IMR-90 (cell line): ENCODE results near the gene IL6ST. TPM values are rescaled to one million over a fixed set of nuclear protein-coding genes. Genes with fewer than 3 reads are reported as not detected.
A peak's percentile ranks its signal among the peaks of the same experiment; 100 is the strongest.

Experiments used
- ATAC-seq: fragments of 200-7000 bp; cut with Tn5 transposase; 2 replicates; pipeline ENCODE4 v1.9.1; 2020; ENCODE audit warnings: low read depth, mild to moderate bottlenecking, moderate library complexity
- BruUV-seq: library from RNA; stranded (reverse); fragments of 400-500 nt; replicated peaks from 2 replicates; lab custom pipeline; 2021; lab: Mats Ljungman, UMichigan
- CTCF ChIA-PET: fragments of 300-600 bp; formaldehyde crosslinking; extraction: SDS; loops from one replicate; lab custom pipeline; 2021; ENCODE audit warnings: antibody characterized with exemption; lab: Yijun Ruan, JAX
- POLR2A ChIA-PET: fragments of 300-600 bp; sonication (Branson Sonifier 250); formaldehyde crosslinking; loops from one replicate; lab custom pipeline; 2022; ENCODE audit warnings: antibody characterized with exemption; ENCODE audit not compliant: unreplicated experiment; lab: Charles Lee
- DNase-seq: peaks from one replicate; pipeline ENCODE4 v3.0.0; 2013
- H2AFZ ChIP-seq: replicated peaks from 2 replicates; pipeline ENCODE3; 2013; ENCODE audit warnings: low read length, mild to moderate bottlenecking; ENCODE audit not compliant: poor library complexity
- H2AK5ac ChIP-seq: 2 replicates; pipeline ENCODE4 v1.6.1; 2013; ENCODE audit warnings: low read depth, low read length, inconsistent platforms
- H2AK9ac ChIP-seq: replicated peaks from 2 replicates; pipeline ENCODE3; 2013; ENCODE audit warnings: mild to moderate bottlenecking, low read depth, low read length, moderate library complexity; ENCODE audit not compliant: poor library complexity
- H2BK120ac ChIP-seq: 2 replicates; pipeline ENCODE4 v1.6.1; 2013; ENCODE audit warnings: low read depth, low read length, inconsistent platforms
- H2BK15ac ChIP-seq: 3 replicates; pipeline ENCODE4 v1.6.1; 2013; ENCODE audit warnings: low read depth, low read length, inconsistent platforms
- H2BK20ac ChIP-seq: 2 replicates; pipeline ENCODE4 v1.6.1; 2013; ENCODE audit warnings: low read depth, mild to moderate bottlenecking, inconsistent platforms, low read length, moderate library complexity
- H2BK5ac ChIP-seq: 2 replicates; pipeline ENCODE4 v1.6.1; 2013; ENCODE audit warnings: mild to moderate bottlenecking, low read depth, low read length, inconsistent platforms; ENCODE audit not compliant: poor library complexity, severe bottlenecking
- H3K14ac ChIP-seq: replicated peaks from 2 replicates; pipeline ENCODE4 v1.6.1; 2013; ENCODE audit warnings: low read depth, low read length, inconsistent platforms
- H3K18ac ChIP-seq: 2 replicates; pipeline ENCODE4 v1.6.1; 2013; ENCODE audit warnings: low read depth, low read length, control low read depth
- H3K23ac ChIP-seq: 2 replicates; pipeline ENCODE4 v1.6.1; 2013; ENCODE audit warnings: low read depth, low read length, inconsistent platforms
- H3K27ac ChIP-seq: 2 replicates; pipeline ENCODE4 v1.5.1; 2013; ENCODE audit warnings: mild to moderate bottlenecking, control low read depth, low read length; ENCODE audit not compliant: insufficient read depth
- H3K27me3 ChIP-seq: 2 replicates; pipeline ENCODE4 v1.6.1; 2013; ENCODE audit warnings: low read length; ENCODE audit not compliant: control insufficient read depth, insufficient read depth
- H3K36me3 ChIP-seq: 2 replicates; pipeline ENCODE4 v1.6.1; 2013; ENCODE audit warnings: low read length, mixed read lengths; ENCODE audit not compliant: control insufficient read depth, insufficient read depth
- H3K4ac ChIP-seq: 2 replicates; pipeline ENCODE4 v1.6.1; 2013; ENCODE audit warnings: low read depth, low read length, inconsistent platforms
- H3K4me1 ChIP-seq: 2 replicates; pipeline ENCODE4 v1.6.1; 2013; ENCODE audit warnings: low read length, mixed read lengths; ENCODE audit not compliant: control insufficient read depth, insufficient read depth
- H3K4me2 ChIP-seq: 2 replicates; pipeline ENCODE4 v1.6.1; 2013; ENCODE audit warnings: low read depth, mild to moderate bottlenecking, control low read depth, low read length, moderate library complexity
- H3K4me3 ChIP-seq: 2 replicates; pipeline ENCODE4 v1.5.1; 2013; ENCODE audit warnings: low read depth, mild to moderate bottlenecking, control low read depth, low read length, moderate library complexity; ENCODE audit not compliant: insufficient read depth
- H3K56ac ChIP-seq: 2 replicates; pipeline ENCODE4 v1.6.1; 2013; ENCODE audit warnings: low read length, inconsistent platforms; ENCODE audit not compliant: insufficient read depth; ENCODE audit errors: extremely low read depth
- H3K79me1 ChIP-seq, 2 experiments: 2 replicates each; pipeline ENCODE4 v1.6.1; 2013; ENCODE audit warnings: low read length in 2 of 2, inconsistent platforms in 1 of 2, low read depth in 1 of 2
- H3K9ac ChIP-seq: 2 replicates; pipeline ENCODE4 v1.6.1; 2013; ENCODE audit warnings: low read depth, low read length, control low read depth
- H3K9me1 ChIP-seq: 2 replicates; pipeline ENCODE4 v1.6.1; 2013; ENCODE audit warnings: low read length, inconsistent platforms; ENCODE audit not compliant: insufficient read depth
- H3K9me3 ChIP-seq: 2 replicates; pipeline ENCODE4 v1.6.1; 2013; ENCODE audit warnings: low read length; ENCODE audit not compliant: control insufficient read depth, insufficient read depth
- H4K20me1 ChIP-seq: 2 replicates; pipeline ENCODE4 v1.6.1; 2013; ENCODE audit warnings: low read length, inconsistent platforms; ENCODE audit not compliant: insufficient read depth
- H4K5ac ChIP-seq: 2 replicates; pipeline ENCODE4 v1.6.1; 2013; ENCODE audit warnings: mild to moderate bottlenecking, low read depth, low read length, control low read depth
- H4K8ac ChIP-seq, 2 experiments: 2 replicates each; pipeline ENCODE4 v1.6.1; 2013; ENCODE audit warnings: low read depth in 2 of 2, low read length in 2 of 2, control low read depth in 1 of 2, inconsistent platforms in 1 of 2
- H4K91ac ChIP-seq: 2 replicates; pipeline ENCODE4 v1.6.1; 2013; ENCODE audit warnings: low read depth, low read length, inconsistent platforms; ENCODE audit not compliant: insufficient read depth
- CEBPB ChIP-seq: IDR thresholded peaks from 2 replicates; pipeline ENCODE4 v1.6.1; 2012; ENCODE audit warnings: low read depth, low read length, improper control_type of control experiment
- CHD1 ChIP-seq: IDR thresholded peaks from 2 replicates; pipeline ENCODE4 v1.6.1; 2012; ENCODE audit warnings: low read depth, low read length, improper control_type of control experiment
- CTCF ChIP-seq: conservative IDR thresholded peaks from 2 replicates; pipeline ENCODE4 v1.5.1; 2012; ENCODE audit warnings: mild to moderate bottlenecking, low read depth, low read length, improper control_type of control experiment
- ELK1 ChIP-seq: fragments of 150-350 bp; IDR thresholded peaks from 2 replicates; pipeline ENCODE4 v1.6.1; 2016; ENCODE audit warnings: low read depth, mild to moderate bottlenecking, low read length, moderate library complexity, borderline replicate concordance
- FOS ChIP-seq: fragments of 150-350 bp; IDR thresholded peaks from 2 replicates; pipeline ENCODE4 v1.6.1; 2016; ENCODE audit warnings: low read depth, low read length
- MAFK ChIP-seq: IDR thresholded peaks from 2 replicates; pipeline ENCODE4 v1.6.1; 2012; ENCODE audit warnings: low read depth, low read length, improper control_type of control experiment
- MAZ ChIP-seq: IDR thresholded peaks from 2 replicates; pipeline ENCODE4 v1.6.1; 2012; ENCODE audit warnings: low read depth, mild to moderate bottlenecking, low read length, improper control_type of control experiment, moderate library complexity, borderline replicate concordance
- MXI1 ChIP-seq: IDR thresholded peaks from 2 replicates; pipeline ENCODE4 v1.6.1; 2012; ENCODE audit warnings: low read depth, mild to moderate bottlenecking, low read length, moderate library complexity, borderline replicate concordance
- POLR2A ChIP-seq: IDR thresholded peaks from 2 replicates; pipeline ENCODE4 v1.6.1; 2012; ENCODE audit warnings: mild to moderate bottlenecking, low read depth, low read length
- RAD21 ChIP-seq: IDR thresholded peaks from 2 replicates; pipeline ENCODE4 v1.6.1; 2012; ENCODE audit warnings: low read length, improper control_type of control experiment
- RCOR1 ChIP-seq: IDR thresholded peaks from 2 replicates; pipeline ENCODE4 v1.6.1; 2012; ENCODE audit warnings: mild to moderate bottlenecking, low read length, improper control_type of control experiment; ENCODE audit not compliant: insufficient replicate concordance
- RFX5 ChIP-seq: IDR thresholded peaks from 2 replicates; pipeline ENCODE4 v1.8.0; 2012; ENCODE audit warnings: low read depth, mild to moderate bottlenecking, low read length, moderate library complexity
- SMC3 ChIP-seq: fragments of 150-350 bp; IDR thresholded peaks from 2 replicates; pipeline ENCODE4 v1.6.1; 2016; ENCODE audit warnings: low read depth, mild to moderate bottlenecking, antibody characterized with exemption, low read length, moderate library complexity
- USF2 ChIP-seq: fragments of 150-350 bp; IDR thresholded peaks from 2 replicates; pipeline ENCODE4 v1.6.1; 2017; ENCODE audit warnings: mild to moderate bottlenecking, antibody characterized with exemption, low read length, low read depth
- WGBS, 2 experiments: methylation state at CpG; one replicate each; pipeline versions ENCODE4 v1.1.5 to v1.1.7; 2013; ENCODE audit warnings: missing lambda C conversion rate in 2 of 2; ENCODE audit not compliant: insufficient read length in 1 of 2; ENCODE audit errors: extremely low coverage in 2 of 2; 5-methylcytosine and 5-hydroxymethylcytosine counted together
- dilution Hi-C: fragments of 300-500 bp; cut with HindIII; formaldehyde crosslinking; loops from one replicate; pipeline ENCODE4 v1.14.3; 2018; ENCODE audit warnings: low sequenced_read_pairs; ENCODE audit not compliant: unreplicated experiment
- in situ Hi-C: fragments of 300-500 bp; cut with MboI; formaldehyde crosslinking; loops from 3 replicates; pipeline ENCODE4 v1.14.3; 2019; ENCODE audit warnings: low sequenced_read_pairs, inconsistent platforms, mixed read lengths
- intact Hi-C: fragments of 100-400 bp; cut with micrococcal nuclease; formaldehyde crosslinking; loops from 2 replicates; pipeline ENCODE4 v1.10.0; 2022
- polyA plus RNA-seq, 3 experiments: library from polyadenylated mRNA; depleted of rRNA; stranded (reverse); fragments of >200 nt; gene quantifications; 2 replicates each; pipeline ENCODE4 v1.2.3, GENCODE V29; 2012; ENCODE audit warnings: low replicate concordance in 1 of 3
- total RNA-seq: library from RNA; depleted of rRNA; stranded (reverse); fragments of >200 nt; gene quantifications from 2 replicates; pipeline ENCODE4 v1.2.3, GENCODE V29; 2012

Gene IL6ST
- total and polyA plus RNA-seq, 2 of the 4 experiments (the other 2 are of a cell fraction): 90.6 to 506 TPM

DNA sequence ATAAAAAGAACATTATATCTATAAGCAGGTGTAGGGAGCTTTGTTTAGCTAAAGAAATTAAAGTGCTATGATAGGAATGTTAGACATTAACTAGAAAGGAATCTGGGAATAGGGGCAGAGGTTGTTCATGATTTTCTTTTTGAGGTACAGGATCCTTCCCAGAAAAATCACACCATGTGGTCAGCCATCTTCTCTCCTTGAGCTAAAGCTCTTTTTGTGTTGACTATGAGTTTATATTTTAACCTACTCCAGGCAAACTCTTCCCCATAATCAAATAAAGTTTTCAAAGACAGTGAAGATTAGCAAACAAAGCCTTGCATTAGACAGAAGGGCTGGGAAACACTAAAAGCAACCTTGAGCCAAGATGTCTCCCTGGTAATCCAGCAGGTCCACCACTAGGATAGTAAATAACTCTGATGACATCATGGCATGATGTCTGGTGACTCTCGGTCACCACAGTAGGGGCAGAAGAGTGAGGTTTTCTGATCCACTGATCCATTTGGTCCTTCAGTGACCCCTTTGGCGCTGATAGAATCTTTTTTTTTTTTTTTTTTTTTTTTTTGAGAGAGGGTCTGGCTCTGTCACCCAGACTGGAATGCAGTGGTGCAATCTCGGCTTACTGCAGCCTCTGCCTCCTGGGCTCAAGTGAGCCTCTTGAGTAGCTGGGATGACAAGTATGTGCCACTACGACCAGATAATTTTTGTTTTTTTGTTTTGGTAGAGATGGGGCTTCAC, 30.6 kb upstream of the IL6ST start:
- no peaks in the 10 kb centered on the region for H3K36me3 ChIP-seq
- no peak overlapping the region for H3K27ac ChIP-seq
- H3K4me3 ChIP-seq: no peak overlapping the region
- H2AFZ ChIP-seq: peak overlapping the region; percentile 5
- no peak overlapping the region for H3K9ac ChIP-seq
- intact Hi-C loops: no loop called here
- H3K27me3 ChIP-seq: no peaks in the 10 kb centered on the region
- dilution Hi-C loops: no loop called here
- BruUV-seq: no TSS peak
- peak overlapping the region; percentile 46; the same call in 1 of the 2 replicates for H3K23ac ChIP-seq
- peak overlapping the region; percentile 31; the same call in 2 of the 3 replicates for H2BK15ac ChIP-seq
- peak overlapping the region; percentile 78 for H3K14ac ChIP-seq
- in situ Hi-C loops: no loop called here
- peaks cover 5% of the 10 kb centered on the region; the same call in 1 of the 2 replicates for H3K9me1 ChIP-seq
- CTCF ChIA-PET: interaction anchor here (0.6 kb wide), 1 partner anchor 157 kb away, joined by 3 read pairs; no protein-coding TSS in a partner anchor
- H3K18ac ChIP-seq: peak overlapping the region; percentile 66; the same call in 1 of the 2 replicates
- H2AK5ac ChIP-seq: peak overlapping the region; percentile 65
- peak overlapping the region; percentile 49 for H4K5ac ChIP-seq
- peaks cover 0 to 3% of the 10 kb centered on the region in 2 experiments; a peak in 1 of 4 replicates for H3K79me1 ChIP-seq
- peak overlapping the region; percentile 90 for H3K4ac ChIP-seq
- H3K9me3 ChIP-seq: peaks cover 2% of the 10 kb centered on the region; the same call in 1 of the 2 replicates
- peaks cover 4% of the 10 kb centered on the region; the same call in 1 of the 2 replicates for H3K4me1 ChIP-seq
- H4K8ac ChIP-seq: peak overlapping the region; percentile 6 to 91; a peak in 3 of 4 replicates
- no peak overlapping the region for H2AK9ac ChIP-seq
- H2BK5ac ChIP-seq: peak overlapping the region; percentile 75
- H2BK120ac ChIP-seq: peak overlapping the region; percentile 82
- POLR2A ChIA-PET: no interaction called here
- no peaks in the 10 kb centered on the region for H4K20me1 ChIP-seq
- ATAC-seq (no peak), DNase-seq (peak; percentile 21)
- no peak overlapping the region for H3K56ac ChIP-seq
- H2BK20ac ChIP-seq: peak overlapping the region; percentile 82
- H4K91ac ChIP-seq: peak overlapping the region; percentile 70
- WGBS, 2 experiments: no CpG with 5 or more reads among the region's 4 CpGs
- H3K4me2 ChIP-seq: no peak overlapping the region
- TF ChIP-seq MAZ: no peak
- no peak for TF ChIP-seq MXI1
- no peak for TF ChIP-seq ELK1
- TF ChIP-seq CTCF: no peak
- TF ChIP-seq SMC3: no peak
- no peak for TF ChIP-seq CHD1
- TF ChIP-seq USF2: no peak
- TF ChIP-seq CEBPB: no peak
- TF ChIP-seq RAD21: no peak
- TF ChIP-seq RFX5: no peak
- TF ChIP-seq FOS: no peak
- TF ChIP-seq RCOR1: no peak
- TF ChIP-seq MAFK: no peak
- no peak for TF ChIP-seq POLR2A
